Omental fat pad (tissue), 4 donors: ENCODE measurements around the gene C21orf91. TPM values are rescaled to one million over a fixed set of nuclear protein-coding genes. Genes with fewer than 3 reads are reported as not detected.

Source experiments
- ATAC-seq: fragments of 150-250 bp; one replicate; pipeline ENCODE4 v1.9.1; 2016; ENCODE audit warnings: mild to moderate bottlenecking, moderate library complexity; ENCODE audit not compliant: low FRiP score
- DNase-seq: peaks from one replicate; pipeline ENCODE4 v3.0.0-alpha.2; 2019; ENCODE audit warnings: low spot score
- total RNA-seq, 4 donors: library from RNA; depleted of rRNA; stranded (reverse); fragments of >200 nt; gene quantifications; one replicate each; pipeline ENCODE4 v1.1.0, GENCODE V29; 2016
- TF ChIP-seq, protein P1 (sequence below), 3 donors: fragments of 450-650 bp; IDR thresholded peaks; one replicate each; pipeline ENCODE4 v1.5.1; 2016 to 2017; ENCODE audit warnings: antibody characterized with exemption in 3 of 3, mild to moderate bottlenecking in 3 of 3, moderate library complexity in 2 of 3

Gene C21orf91
- total RNA-seq, 4 donors from 2014 or later: 6.6 to 30.9 (median 9.2) TPM

GRCh38 chr21:17785403-17785788, 33.8 kb downstream of the C21orf91 start:
- TF ChIP-seq, protein P1, sequence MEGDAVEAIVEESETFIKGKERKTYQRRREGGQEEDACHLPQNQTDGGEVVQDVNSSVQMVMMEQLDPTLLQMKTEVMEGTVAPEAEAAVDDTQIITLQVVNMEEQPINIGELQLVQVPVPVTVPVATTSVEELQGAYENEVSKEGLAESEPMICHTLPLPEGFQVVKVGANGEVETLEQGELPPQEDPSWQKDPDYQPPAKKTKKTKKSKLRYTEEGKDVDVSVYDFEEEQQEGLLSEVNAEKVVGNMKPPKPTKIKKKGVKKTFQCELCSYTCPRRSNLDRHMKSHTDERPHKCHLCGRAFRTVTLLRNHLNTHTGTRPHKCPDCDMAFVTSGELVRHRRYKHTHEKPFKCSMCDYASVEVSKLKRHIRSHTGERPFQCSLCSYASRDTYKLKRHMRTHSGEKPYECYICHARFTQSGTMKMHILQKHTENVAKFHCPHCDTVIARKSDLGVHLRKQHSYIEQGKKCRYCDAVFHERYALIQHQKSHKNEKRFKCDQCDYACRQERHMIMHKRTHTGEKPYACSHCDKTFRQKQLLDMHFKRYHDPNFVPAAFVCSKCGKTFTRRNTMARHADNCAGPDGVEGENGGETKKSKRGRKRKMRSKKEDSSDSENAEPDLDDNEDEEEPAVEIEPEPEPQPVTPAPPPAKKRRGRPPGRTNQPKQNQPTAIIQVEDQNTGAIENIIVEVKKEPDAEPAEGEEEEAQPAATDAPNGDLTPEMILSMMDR (IDR thresholded peaks at IDR 0.05): no peak
- DNase-seq (no peak), ATAC-seq (no peak)

DNA sequence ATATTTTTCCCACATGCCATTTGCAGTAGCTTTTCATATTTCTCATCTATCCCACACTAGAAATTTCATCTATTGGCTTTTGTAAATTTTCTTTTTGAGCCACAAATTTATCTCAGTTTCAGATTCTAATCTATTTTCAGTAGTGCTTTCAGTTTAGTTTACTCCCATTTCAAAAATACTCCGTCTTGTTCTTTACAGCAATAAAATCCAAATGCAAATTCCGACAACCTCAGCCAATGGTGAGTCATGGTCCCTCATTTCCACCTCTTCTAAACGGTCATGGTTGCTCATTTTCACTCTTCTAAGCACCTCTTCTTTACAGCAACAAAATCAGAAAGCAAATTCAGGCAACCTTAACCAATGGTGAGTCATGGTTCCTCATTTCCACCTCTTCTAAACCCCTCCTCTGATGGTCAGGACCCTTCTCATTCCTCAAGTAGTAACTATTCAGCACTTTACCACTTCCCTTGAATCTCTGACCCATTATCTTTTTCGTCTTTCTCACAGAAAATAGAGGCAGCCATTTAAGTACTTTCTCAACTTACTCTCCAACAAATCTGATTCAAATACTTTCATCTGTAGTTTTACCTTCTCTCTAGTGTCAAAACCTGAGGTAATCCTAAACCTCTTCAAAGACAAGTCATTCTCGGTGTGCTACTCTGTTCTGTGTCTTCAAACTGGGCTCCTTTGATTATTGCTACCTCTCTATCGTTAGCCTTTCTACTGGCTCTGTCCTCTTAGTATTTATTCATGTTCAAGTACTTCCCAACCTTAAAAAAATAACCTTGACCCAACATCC, 34.4 kb downstream of the C21orf91 start:
- no peak for ATAC-seq
- DNase-seq: no peak
- TF ChIP-seq, protein P1 (IDR thresholded peaks at IDR 0.05): no peak

- ATAC-seq: no peak
- TF ChIP-seq, protein P1 (IDR thresholded peaks at IDR 0.05): no peak
Observed at GRCh38 chr21:17784180-17784598, 35.0 kb downstream of the C21orf91 start.

DNA sequence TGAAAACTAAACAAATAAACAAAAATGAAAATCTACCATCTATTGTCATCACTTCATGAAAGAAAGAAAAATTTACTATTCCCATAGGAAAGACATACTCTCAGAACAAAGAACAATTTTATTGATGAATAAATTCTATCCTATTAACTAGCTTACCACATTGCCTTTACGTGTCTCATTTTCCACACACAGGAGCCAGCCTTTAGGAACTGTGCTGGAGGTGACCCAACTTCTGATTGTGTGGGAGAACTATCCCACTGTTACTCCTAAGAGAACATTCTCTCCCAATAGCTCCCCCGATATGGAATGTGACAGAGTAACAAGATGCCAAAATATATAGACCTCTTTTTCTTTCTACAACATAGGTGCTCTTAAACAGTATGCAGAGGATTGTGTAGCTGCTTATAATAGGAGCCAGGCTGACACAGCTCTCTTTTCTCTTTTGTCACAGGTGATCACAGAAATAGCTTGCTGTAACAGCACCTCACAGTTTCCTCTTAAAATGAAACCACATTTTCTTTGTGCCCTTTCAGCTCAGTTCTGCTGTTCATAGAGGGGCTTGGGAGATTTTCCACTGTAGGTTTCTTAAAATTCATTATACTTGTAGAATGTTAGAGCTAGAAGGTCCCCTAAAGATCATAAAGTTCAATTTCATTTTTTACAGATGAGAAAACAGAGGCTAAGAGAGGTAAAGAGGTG, 35.5 kb downstream of the C21orf91 start:
- ATAC-seq (no peak), DNase-seq (no peak)
- TF ChIP-seq, protein P1 (IDR thresholded peaks at IDR 0.05): no peak

More at GRCh38 chr21:17784180-17784598, 35.0 kb downstream of the C21orf91 start:
- no peak for DNase-seq

- ATAC-seq (no peak), DNase-seq (no peak)
- TF ChIP-seq, protein P1 (IDR thresholded peaks at IDR 0.05): no peak
Observed at GRCh38 chr21:17783003-17783402, 36.2 kb downstream of the C21orf91 start.

GRCh38 chr21:17782051-17782450, 37.1 kb downstream of the C21orf91 start:
- no peak for ATAC-seq
- no peak for DNase-seq
- TF ChIP-seq, protein P1 (IDR thresholded peaks at IDR 0.05): no peak
